Panc1 (cell line): ENCODE measurements around the gene TMEM37. TPM values are rescaled to one million over a fixed set of nuclear protein-coding genes. Genes with fewer than 3 reads are reported as not detected.

ENCODE experiments used
- ATAC-seq: fragments of 200-7000 bp; cut with Tn5 transposase; 2 replicates; pipeline ENCODE4 v1.9.1; 2020; ENCODE audit warnings: mild to moderate bottlenecking, moderate library complexity
- BruUV-seq: library from RNA; stranded (reverse); fragments of 400-500 nt; replicated peaks from 2 replicates; lab custom pipeline; 2021; lab: Mats Ljungman, UMichigan
- CTCF ChIA-PET: fragments of 300-600 bp; sonication (Branson Sonifier 250); formaldehyde crosslinking; loops from one replicate; lab custom pipeline; 2022; ENCODE audit warnings: antibody characterized with exemption; lab: Charles Lee
- POLR2A ChIA-PET: fragments of 300-600 bp; sonication (Branson Sonifier 250); formaldehyde crosslinking; loops from one replicate; lab custom pipeline; 2022; ENCODE audit warnings: antibody characterized with exemption; lab: Charles Lee
- DNase-seq: peaks from one replicate; pipeline ENCODE4 v3.0.0-alpha.2; 2010; ENCODE audit warnings: low read depth, low spot score
- H3K27ac ChIP-seq: 2 replicates; pipeline ENCODE4 v1.5.1; 2011; ENCODE audit warnings: mild to moderate bottlenecking, low read length, inconsistent platforms
- H3K27me3 ChIP-seq: fragments of 200-500 bp; sonication (Bioruptor generic); 2 replicates; pipeline ENCODE4 v1.6.0; 2014; ENCODE audit warnings: low read length, inconsistent platforms; ENCODE audit not compliant: control insufficient read depth, insufficient read depth
- H3K36me3 ChIP-seq: fragments of 200-500 bp; sonication (Bioruptor generic); 2 replicates; pipeline ENCODE4 v1.5.1; 2014; ENCODE audit warnings: inconsistent platforms, mild to moderate bottlenecking, low read length, moderate library complexity; ENCODE audit not compliant: control insufficient read depth, insufficient read depth
- H3K4me1 ChIP-seq: 2 replicates; pipeline ENCODE4 v1.5.1; 2011; ENCODE audit warnings: inconsistent platforms, mild to moderate bottlenecking, low read length, moderate library complexity; ENCODE audit not compliant: control insufficient read depth, insufficient read depth
- H3K4me3 ChIP-seq, 2 experiments: 2 replicates each; pipeline ENCODE4 v1.5.1; 2011 to 2012; ENCODE audit warnings: low read depth in 2 of 2, low read length in 2 of 2, mild to moderate bottlenecking in 2 of 2, inconsistent platforms in 1 of 2, moderate library complexity in 1 of 2
- H3K9me3 ChIP-seq: fragments of 200-500 bp; sonication (Bioruptor generic); 2 replicates; pipeline ENCODE4 v1.5.1; 2014; ENCODE audit warnings: low read depth, mild to moderate bottlenecking, inconsistent platforms, low read length, moderate library complexity; ENCODE audit not compliant: control insufficient read depth, insufficient read depth
- POLR2AphosphoS5 ChIP-seq: IDR thresholded peaks from 2 replicates; pipeline ENCODE4 v1.6.1; 2012; ENCODE audit warnings: mild to moderate bottlenecking, low read depth, low read length, moderate library complexity
- SIN3A ChIP-seq: IDR thresholded peaks from 2 replicates; pipeline ENCODE4 v1.6.1; 2012; ENCODE audit warnings: low read depth, mild to moderate bottlenecking, low read length, moderate library complexity, borderline replicate concordance; ENCODE audit not compliant: insufficient read depth
- TCF7L2 ChIP-seq: IDR thresholded peaks from 2 replicates; pipeline ENCODE4 v1.6.1; 2011; ENCODE audit warnings: mild to moderate bottlenecking, low read depth, low read length, inconsistent platforms
- in situ Hi-C: cut with HindIII; loops from 2 replicates; pipeline ENCODE4 v1.10.0; 2016; ENCODE audit warnings: low sequenced_read_pairs, low pct_unique_long_range_greater_than_20kb
- intact Hi-C: fragments of 100-400 bp; cut with micrococcal nuclease; formaldehyde crosslinking; loops from one replicate; pipeline ENCODE4 v1.10.0; 2022; ENCODE audit not compliant: unreplicated experiment
- total RNA-seq: library from RNA; stranded (reverse); gene quantifications from one replicate; pipeline ENCODE4 v1.2.1, GENCODE V29; 2021; ENCODE audit not compliant: unreplicated experiment
- TF ChIP-seq, protein P1 (sequence below), 2 experiments: IDR thresholded peaks; 2 replicates each; pipeline ENCODE4 v1.6.1; 2011 to 2012; ENCODE audit warnings: low read depth in 2 of 2, control low read depth in 1 of 2, low read length in 1 of 2, mild to moderate bottlenecking in 1 of 2, moderate library complexity in 1 of 2; ENCODE audit not compliant: insufficient read depth in 1 of 2
- TF ChIP-seq, protein P2 (sequence below): fragments of 450-650 bp; IDR thresholded peaks from 2 replicates; pipeline ENCODE4 v1.5.1; 2017; ENCODE audit warnings: mild to moderate bottlenecking

Gene TMEM37
- total RNA-seq, 1 experiment from 2014 or later: 0.28 TPM

DNA sequence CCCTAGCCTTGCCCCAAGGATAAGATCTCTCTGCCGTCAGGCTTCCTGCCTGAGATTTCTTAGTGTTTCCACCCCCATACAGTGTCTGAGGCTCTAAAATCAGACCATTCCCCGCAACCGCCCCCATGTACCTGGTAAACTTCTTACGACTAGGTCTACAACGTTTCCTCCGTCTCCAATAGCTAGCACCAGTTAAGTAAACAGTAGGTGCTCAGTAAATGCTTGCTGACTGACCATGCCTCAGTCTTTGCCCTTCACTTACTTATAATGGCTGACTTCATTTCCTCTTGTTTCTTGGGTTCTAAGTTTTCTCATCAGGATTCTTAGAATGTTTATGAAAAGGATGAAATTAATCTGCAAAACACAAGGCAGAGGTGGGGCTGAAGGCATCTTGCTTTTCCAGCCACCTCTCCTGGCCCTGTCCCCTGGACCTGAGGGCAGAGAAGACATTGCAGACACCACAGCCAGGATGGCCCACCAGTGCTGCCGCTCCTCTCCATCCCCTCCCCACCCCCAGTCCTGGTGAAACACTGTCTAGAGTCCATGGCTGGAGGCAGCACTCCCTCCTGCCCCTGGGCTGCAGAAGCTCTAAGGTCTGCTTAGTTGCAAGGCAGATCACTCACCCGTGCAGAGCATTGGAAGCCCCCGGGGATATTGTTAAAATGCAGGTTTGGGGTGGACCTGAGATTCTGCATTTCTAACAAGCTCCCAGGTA is 16.9 kb downstream of the TMEM37 start:
- ChIA-PET CTCF (no interaction called here), POLR2A (no interaction called here)
- BruUV-seq: no TSS peak
- H3K4me1 ChIP-seq: no peaks in the 10 kb centered on the region
- TF ChIP-seq POLR2AphosphoS5: no peak
- H3K4me3 ChIP-seq: no peak overlapping the region
- in situ Hi-C loops (no loop called here), intact Hi-C loops (no loop called here)
- no peak overlapping the region for H3K27ac ChIP-seq
- no peaks in the 10 kb centered on the region for H3K9me3 ChIP-seq
- ATAC-seq (no peak), DNase-seq (no peak)
- H3K27me3 ChIP-seq: no peaks in the 10 kb centered on the region
- no peaks in the 10 kb centered on the region for H3K36me3 ChIP-seq

DNA sequence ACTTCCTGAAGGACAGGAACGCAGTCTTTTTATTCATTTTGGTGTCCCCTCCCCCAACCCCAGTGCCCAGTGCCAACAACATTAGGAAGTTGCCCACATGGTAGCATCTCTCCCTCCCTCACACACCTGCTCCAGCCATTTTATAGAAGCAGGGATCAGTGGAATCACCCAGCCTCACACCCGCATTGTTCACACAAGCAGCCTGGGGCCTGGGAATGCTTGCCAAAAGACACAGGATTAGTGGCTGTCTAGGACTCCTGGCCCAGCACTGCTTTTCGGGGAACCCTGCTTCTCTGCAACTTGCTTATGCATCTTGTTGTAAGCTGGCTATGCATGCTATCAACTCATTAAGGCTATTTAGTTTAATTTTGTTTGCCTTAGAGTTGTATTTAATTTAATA is 17.9 kb downstream of the TMEM37 start:
- DNase-seq (no peak), ATAC-seq (no peak)
- in situ Hi-C loops (no loop called here), intact Hi-C loops (no loop called here)
- CTCF ChIA-PET: no interaction called here
- POLR2A ChIA-PET: no interaction called here
- Histone ChIP-seq H3K36me3 (no peaks in the 10 kb centered on the region), H3K27ac (no peak overlapping the region), H3K4me3 (no peak overlapping the region), H3K27me3 (no peaks in the 10 kb centered on the region), H3K4me1 (no peaks in the 10 kb centered on the region), H3K9me3 (no peaks in the 10 kb centered on the region)
- BruUV-seq: no TSS peak
- TF ChIP-seq, protein P1, sequence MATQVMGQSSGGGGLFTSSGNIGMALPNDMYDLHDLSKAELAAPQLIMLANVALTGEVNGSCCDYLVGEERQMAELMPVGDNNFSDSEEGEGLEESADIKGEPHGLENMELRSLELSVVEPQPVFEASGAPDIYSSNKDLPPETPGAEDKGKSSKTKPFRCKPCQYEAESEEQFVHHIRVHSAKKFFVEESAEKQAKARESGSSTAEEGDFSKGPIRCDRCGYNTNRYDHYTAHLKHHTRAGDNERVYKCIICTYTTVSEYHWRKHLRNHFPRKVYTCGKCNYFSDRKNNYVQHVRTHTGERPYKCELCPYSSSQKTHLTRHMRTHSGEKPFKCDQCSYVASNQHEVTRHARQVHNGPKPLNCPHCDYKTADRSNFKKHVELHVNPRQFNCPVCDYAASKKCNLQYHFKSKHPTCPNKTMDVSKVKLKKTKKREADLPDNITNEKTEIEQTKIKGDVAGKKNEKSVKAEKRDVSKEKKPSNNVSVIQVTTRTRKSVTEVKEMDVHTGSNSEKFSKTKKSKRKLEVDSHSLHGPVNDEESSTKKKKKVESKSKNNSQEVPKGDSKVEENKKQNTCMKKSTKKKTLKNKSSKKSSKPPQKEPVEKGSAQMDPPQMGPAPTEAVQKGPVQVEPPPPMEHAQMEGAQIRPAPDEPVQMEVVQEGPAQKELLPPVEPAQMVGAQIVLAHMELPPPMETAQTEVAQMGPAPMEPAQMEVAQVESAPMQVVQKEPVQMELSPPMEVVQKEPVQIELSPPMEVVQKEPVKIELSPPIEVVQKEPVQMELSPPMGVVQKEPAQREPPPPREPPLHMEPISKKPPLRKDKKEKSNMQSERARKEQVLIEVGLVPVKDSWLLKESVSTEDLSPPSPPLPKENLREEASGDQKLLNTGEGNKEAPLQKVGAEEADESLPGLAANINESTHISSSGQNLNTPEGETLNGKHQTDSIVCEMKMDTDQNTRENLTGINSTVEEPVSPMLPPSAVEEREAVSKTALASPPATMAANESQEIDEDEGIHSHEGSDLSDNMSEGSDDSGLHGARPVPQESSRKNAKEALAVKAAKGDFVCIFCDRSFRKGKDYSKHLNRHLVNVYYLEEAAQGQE (IDR thresholded peaks at IDR 0.05; ENCODE audit: insufficient read depth in 1 of 2, low read depth in 2 of 2, low read length in 1 of 2): no peak
- TF ChIP-seq, protein P2, sequence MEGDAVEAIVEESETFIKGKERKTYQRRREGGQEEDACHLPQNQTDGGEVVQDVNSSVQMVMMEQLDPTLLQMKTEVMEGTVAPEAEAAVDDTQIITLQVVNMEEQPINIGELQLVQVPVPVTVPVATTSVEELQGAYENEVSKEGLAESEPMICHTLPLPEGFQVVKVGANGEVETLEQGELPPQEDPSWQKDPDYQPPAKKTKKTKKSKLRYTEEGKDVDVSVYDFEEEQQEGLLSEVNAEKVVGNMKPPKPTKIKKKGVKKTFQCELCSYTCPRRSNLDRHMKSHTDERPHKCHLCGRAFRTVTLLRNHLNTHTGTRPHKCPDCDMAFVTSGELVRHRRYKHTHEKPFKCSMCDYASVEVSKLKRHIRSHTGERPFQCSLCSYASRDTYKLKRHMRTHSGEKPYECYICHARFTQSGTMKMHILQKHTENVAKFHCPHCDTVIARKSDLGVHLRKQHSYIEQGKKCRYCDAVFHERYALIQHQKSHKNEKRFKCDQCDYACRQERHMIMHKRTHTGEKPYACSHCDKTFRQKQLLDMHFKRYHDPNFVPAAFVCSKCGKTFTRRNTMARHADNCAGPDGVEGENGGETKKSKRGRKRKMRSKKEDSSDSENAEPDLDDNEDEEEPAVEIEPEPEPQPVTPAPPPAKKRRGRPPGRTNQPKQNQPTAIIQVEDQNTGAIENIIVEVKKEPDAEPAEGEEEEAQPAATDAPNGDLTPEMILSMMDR: no peak
- TF ChIP-seq TCF7L2 (no peak), POLR2AphosphoS5 (no peak), SIN3A (no peak)

DNA sequence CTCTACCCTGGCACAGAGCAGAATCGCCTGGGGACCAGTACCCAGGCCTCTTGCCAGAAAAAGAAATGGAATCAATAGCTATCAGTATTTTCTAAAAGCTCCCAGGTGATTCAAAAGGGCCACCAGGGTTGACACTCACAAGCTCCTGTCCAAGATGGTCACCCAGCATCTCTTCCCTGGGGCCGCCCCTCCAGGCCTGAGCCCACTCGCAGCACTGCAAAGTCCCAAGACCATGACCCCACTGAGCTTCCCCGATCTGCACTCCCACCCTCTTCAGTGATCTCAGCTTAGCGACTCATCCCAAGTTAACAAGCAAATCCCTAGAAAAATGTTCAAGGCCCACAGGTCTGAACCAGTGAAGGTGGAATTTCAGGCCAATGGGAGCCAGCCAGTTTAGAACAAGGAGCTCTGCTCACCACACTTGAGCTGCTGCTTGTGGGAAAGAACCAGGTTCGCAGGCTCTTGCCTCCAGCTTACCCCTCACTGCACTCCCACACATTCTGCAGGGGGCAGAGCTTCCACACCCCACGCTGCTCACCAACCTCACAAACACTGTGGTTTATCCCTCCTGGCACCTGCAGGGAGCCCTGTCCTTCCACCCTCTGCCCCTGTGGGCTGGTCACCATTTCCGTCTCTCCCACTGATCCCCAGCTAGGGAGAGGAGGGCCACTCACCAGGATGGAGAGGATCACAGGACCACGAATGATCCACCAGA is 19.8 kb downstream of the TMEM37 start:
- Histone ChIP-seq H3K27ac (no peak overlapping the region), H3K4me3 (no peak overlapping the region), H3K36me3 (no peaks in the 10 kb centered on the region), H3K4me1 (no peaks in the 10 kb centered on the region), H3K9me3 (no peaks in the 10 kb centered on the region), H3K27me3 (no peaks in the 10 kb centered on the region)
- BruUV-seq: no TSS peak
- TF ChIP-seq, protein P2: no peak
- TF ChIP-seq SIN3A: no peak
- TF ChIP-seq POLR2AphosphoS5: no peak
- TF ChIP-seq TCF7L2: no peak
- TF ChIP-seq, protein P1 (IDR thresholded peaks at IDR 0.05; ENCODE audit: insufficient read depth in 1 of 2, low read depth in 2 of 2, low read length in 1 of 2): no peak
- intact Hi-C loops (no loop called here), in situ Hi-C loops (no loop called here)
- CTCF ChIA-PET: no interaction called here
- ATAC-seq (no peak), DNase-seq (no peak)
- POLR2A ChIA-PET: interaction anchor here (0.6 kb wide), 1 partner anchor 1503 kb away, joined by 3 read pairs; no protein-coding TSS in a partner anchor
